ENCODE results near the gene CAPN11.

CAPN11 gene

DNA sequence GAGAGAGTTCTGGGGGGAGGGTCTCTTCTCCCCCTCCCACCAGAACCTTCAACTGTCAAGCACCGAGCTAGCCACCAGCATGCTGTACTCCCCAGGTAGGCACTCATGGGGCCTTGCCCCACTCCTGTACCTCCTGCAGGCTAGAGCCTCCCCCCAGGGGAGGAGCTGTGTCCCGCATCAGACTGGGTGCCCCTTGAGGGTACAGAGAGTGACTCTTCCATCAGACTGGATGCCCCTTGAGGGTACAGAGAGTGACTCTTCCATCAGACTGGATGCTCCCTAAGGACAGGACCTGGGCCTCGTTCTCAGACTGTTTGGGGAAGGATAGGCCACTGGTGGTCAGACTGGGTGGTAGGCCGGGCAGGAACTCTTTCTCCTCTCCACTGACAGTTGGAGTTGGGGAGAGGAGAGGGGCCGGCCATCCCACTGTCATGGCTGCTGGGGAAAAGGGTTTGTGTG, at the start of gene CAPN11:
Gene CAPN11 (plus strand): TSS at position 51 of the 459 bp plus-strand sequence. CDS start 29 bp downstream, at position 80.
- H3K9me3 ChIP-seq (ENCODE audit: control insufficient read depth, insufficient read depth, low read length), result no peaks in the 10 kb centered on the region
- no peak within 1 kb of the TSS for H3K4me3 ChIP-seq (ENCODE audit: low read length)
- H3K4me1 ChIP-seq (ENCODE audit: control insufficient read depth, insufficient read depth, low read length), result no peaks in the 10 kb centered on the region; the same call in 1 of the 2 replicates
- no peaks in the 10 kb centered on the region for H3K36me3 ChIP-seq (ENCODE audit: control insufficient read depth, insufficient read depth, low read length)
- no peaks in the 10 kb centered on the region for H3K27me3 ChIP-seq (ENCODE audit: control insufficient read depth, insufficient read depth, low read length)
- WGBS (ENCODE audit: insufficient coverage, insufficient read length), result no CpG with 5 or more reads among the region's 5 CpGs
- no peak for DNase-seq (ENCODE audit: low read depth, low spot score)
- H3K27ac ChIP-seq (ENCODE audit: low read length), result no peak within 1 kb of the TSS

DNA sequence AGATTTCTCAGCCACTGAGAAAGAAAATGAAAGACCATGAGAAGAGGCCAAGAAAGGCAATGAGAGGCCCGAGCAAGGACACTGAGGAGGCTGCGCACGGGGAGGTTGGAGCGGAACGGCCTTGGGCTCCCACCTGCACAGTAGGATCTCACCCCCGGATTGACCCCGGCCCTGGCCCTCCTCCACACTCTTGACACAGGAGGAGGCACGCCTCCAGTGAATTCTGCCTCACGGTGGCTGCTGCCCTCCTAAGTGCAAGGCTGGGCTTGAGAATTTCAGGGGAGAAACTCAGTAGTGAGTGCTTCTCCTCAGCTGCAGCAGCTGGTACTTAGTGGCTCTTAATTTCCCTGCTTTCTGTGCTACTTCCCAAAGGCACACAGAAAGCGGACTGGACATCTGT, 49.4 kb upstream of the CAPN11 start:
- H3K4me1 ChIP-seq (ENCODE audit: control insufficient read depth, insufficient read depth, low read length), result no peaks in the 10 kb centered on the region; the same call in 1 of the 2 replicates
- peaks cover 37% of the 10 kb centered on the region for H3K36me3 ChIP-seq (ENCODE audit: control insufficient read depth, insufficient read depth, low read length)
- no peak overlapping the region for H3K4me3 ChIP-seq (ENCODE audit: low read length)
- no peaks in the 10 kb centered on the region for H3K9me3 ChIP-seq (ENCODE audit: control insufficient read depth, insufficient read depth, low read length)
- H3K27me3 ChIP-seq (ENCODE audit: control insufficient read depth, insufficient read depth, low read length), result no peaks in the 10 kb centered on the region
- no peak overlapping the region for H3K27ac ChIP-seq (ENCODE audit: low read length)
- WGBS (ENCODE audit: insufficient coverage, insufficient read length), result no CpG with 5 or more reads among the region's 10 CpGs
- DNase-seq (ENCODE audit: low read depth, low spot score), result no peak

DNA sequence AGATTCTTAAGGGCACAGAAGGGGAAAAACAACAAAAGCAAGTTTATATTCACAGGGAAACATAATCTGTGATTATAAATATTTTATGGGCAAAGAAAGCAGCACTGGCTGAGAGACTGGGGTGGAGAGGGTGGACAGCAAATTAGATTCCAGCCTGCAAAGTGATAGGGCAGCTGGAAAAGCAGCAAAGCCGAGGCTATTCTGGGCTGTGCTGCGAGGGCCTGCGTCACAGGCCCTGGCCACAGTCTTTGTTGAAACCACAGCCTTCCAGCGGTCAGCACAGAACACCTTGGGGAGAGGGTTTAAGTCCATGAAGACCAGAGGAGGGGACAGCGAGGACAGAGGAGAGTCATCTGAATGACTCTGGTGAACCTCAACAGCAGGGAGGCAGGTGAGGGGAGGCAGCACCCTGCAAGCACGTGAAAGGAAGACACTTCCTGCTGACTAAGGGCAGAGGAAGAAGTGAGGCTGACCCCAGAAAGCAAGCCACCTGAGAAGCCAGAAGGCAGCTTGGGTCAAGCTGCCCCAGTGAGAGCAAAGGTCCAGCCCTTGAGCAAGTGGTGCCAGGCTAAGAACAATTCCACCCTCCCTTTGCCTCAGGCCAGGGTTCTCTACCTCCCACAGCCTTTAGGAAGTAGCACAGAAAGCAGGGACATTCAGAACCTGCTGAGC, 48.5 kb upstream of the CAPN11 start:
- DNase-seq (ENCODE audit: low read depth, low spot score), result no peak
- H3K4me3 ChIP-seq (ENCODE audit: low read length), result no peak overlapping the region
- WGBS (ENCODE audit: insufficient coverage, insufficient read length), result no CpG with 5 or more reads among the region's 6 CpGs
- no peak overlapping the region for H3K27ac ChIP-seq (ENCODE audit: low read length)
- H3K4me1 ChIP-seq (ENCODE audit: control insufficient read depth, insufficient read depth, low read length), result no peaks in the 10 kb centered on the region
- H3K36me3 ChIP-seq (ENCODE audit: control insufficient read depth, insufficient read depth, low read length), result peaks cover 30% of the 10 kb centered on the region; the same call in 1 of the 2 replicates
- H3K9me3 ChIP-seq (ENCODE audit: control insufficient read depth, insufficient read depth, low read length), result no peaks in the 10 kb centered on the region
- no peaks in the 10 kb centered on the region for H3K27me3 ChIP-seq (ENCODE audit: control insufficient read depth, insufficient read depth, low read length)

DNA sequence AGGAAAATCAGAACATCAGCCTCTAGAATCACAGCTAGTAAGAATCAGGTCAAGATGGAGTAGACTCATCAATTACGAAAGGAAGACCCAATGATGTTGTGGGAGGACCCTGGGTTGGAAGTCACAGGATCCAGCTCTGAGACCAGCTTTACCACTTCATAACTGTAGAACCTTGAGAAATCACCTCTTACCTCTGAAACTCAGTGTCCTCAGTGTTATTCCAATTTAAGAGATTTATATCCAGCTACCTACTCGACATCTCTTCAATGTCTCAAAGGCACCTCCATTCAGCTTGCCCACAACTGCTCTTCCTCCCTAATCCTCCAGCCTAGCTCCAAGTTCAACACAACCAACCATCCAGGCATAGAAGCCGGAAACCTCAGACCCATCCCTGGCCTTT, 47.7 kb upstream of the CAPN11 start:
- H3K4me1 ChIP-seq (ENCODE audit: control insufficient read depth, insufficient read depth, low read length), result no peaks in the 10 kb centered on the region
- H3K27ac ChIP-seq (ENCODE audit: low read length), result no peak overlapping the region
- H3K36me3 ChIP-seq (ENCODE audit: control insufficient read depth, insufficient read depth, low read length), result peaks cover 30% of the 10 kb centered on the region; the same call in 1 of the 2 replicates
- no peak for DNase-seq (ENCODE audit: low read depth, low spot score)
- no peak overlapping the region for H3K4me3 ChIP-seq (ENCODE audit: low read length)
- no peaks in the 10 kb centered on the region for H3K9me3 ChIP-seq (ENCODE audit: control insufficient read depth, insufficient read depth, low read length)
- WGBS (ENCODE audit: insufficient coverage, insufficient read length), result no CpG with 5 or more reads among the region's 3 CpGs
- H3K27me3 ChIP-seq (ENCODE audit: control insufficient read depth, insufficient read depth, low read length), result no peaks in the 10 kb centered on the region

DNA sequence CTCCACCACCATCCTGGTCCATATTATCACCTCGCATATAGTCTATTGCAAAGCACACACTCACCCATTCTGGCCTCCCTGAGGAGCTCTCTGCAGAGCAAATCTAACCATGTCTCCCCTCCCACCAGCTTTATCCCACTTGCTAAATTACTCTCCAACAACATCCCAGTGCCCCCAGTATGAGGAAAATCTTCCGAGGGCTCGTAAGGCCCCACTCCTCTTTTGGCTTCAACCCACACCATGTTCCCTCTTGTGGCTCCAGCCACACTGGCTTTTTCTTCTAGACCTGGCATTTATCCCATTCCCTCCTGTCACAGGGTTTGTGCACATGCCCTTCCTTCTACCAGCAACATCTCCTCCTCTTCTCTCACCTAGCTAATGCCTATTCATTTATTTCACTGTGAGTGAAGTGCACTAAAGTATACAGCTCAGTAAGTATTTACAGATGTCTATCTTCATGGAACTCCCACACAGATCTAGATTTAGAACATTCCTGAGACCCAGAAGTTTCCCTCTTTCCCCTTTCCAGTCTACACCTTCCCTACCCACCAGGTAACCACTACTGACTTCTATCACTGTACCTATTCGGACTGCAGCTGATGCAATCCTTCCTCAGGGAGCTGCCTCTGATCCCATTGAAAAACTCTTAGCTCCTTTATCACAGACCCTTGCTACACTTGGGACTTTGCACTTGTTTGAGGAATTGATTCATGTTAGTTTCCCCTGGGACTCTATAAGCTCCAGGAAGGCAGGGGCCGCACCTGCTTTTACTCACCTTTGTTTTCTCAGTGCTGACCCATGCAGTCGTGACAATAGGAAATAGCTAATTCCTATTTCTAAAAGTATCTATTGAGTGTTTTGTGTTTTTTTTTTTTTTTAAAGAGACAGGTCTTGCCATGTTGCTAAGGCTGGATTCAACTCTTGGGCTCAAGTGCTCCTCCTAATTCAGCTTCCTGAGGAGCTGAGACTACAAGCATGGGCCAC, 46.9 kb upstream of the CAPN11 start:
- H3K9me3 ChIP-seq (ENCODE audit: control insufficient read depth, insufficient read depth, low read length), result no peaks in the 10 kb centered on the region
- H3K27me3 ChIP-seq (ENCODE audit: control insufficient read depth, insufficient read depth, low read length), result no peaks in the 10 kb centered on the region
- H3K4me1 ChIP-seq (ENCODE audit: control insufficient read depth, insufficient read depth, low read length), result no peaks in the 10 kb centered on the region
- H3K27ac ChIP-seq (ENCODE audit: low read length), result no peak overlapping the region
- H3K36me3 ChIP-seq (ENCODE audit: control insufficient read depth, insufficient read depth, low read length), result peaks cover 30% of the 10 kb centered on the region; the same call in 1 of the 2 replicates
- no peak for DNase-seq (ENCODE audit: low read depth, low spot score)
- WGBS (ENCODE audit: insufficient coverage, insufficient read length), result no CpG with 5 or more reads among the region's 6 CpGs
- no peak overlapping the region for H3K4me3 ChIP-seq (ENCODE audit: low read length)

DNA sequence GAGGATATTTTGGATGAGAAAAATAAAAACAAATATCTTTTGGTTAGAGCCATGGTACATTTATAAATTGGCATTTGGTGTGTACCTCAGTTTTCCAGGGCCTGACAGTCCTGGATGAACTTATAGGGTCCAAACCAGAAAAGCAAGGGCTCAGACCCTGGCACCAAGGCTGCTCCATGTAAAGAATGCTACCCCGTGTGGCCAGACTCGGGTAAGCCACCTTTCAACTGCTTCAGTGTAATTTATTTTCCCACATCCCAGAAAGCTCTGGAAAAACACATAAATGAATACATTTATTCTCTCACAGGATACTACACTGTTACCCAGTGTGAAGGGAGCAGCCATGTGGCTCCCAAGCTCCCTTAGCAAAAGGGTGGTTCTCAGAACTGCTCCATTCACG, 45.2 kb upstream of the CAPN11 start:
- no peak overlapping the region for H3K4me3 ChIP-seq (ENCODE audit: low read length)
- no peak for DNase-seq (ENCODE audit: low read depth, low spot score)
- H3K9me3 ChIP-seq (ENCODE audit: control insufficient read depth, insufficient read depth, low read length), result no peaks in the 10 kb centered on the region
- WGBS (ENCODE audit: insufficient coverage, insufficient read length), result no CpG with 5 or more reads among the region's 3 CpGs
- peaks cover 24% of the 10 kb centered on the region; the same call in 1 of the 2 replicates for H3K36me3 ChIP-seq (ENCODE audit: control insufficient read depth, insufficient read depth, low read length)
- no peaks in the 10 kb centered on the region for H3K27me3 ChIP-seq (ENCODE audit: control insufficient read depth, insufficient read depth, low read length)
- H3K27ac ChIP-seq (ENCODE audit: low read length), result no peak overlapping the region
- H3K4me1 ChIP-seq (ENCODE audit: control insufficient read depth, insufficient read depth, low read length), result no peaks in the 10 kb centered on the region

DNA sequence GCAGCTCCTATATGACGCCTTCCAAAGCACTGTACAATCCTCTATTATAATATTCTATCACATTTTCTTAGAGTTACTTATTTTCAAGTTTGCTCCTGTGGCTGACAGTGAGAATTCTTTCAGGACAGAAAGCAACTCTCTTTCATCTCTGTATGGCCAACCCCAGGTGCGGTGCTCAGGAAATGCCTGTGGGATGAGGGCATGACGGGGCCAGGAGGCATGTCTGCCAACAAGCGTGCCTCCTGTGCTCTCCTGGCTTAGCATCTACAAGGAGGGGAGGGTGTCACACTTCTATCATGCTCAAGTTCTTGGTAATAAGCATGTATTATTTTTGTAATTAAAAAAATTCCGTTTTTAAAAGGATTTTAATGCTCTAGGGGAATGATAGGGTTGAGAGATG, 42.8 kb upstream of the CAPN11 start:
- DNase-seq (ENCODE audit: low read depth, low spot score), result no peak
- Histone ChIP-seq H3K27ac (ENCODE audit: low read length) (no peak overlapping the region), H3K36me3 (ENCODE audit: control insufficient read depth, insufficient read depth, low read length) (peaks cover 18% of the 10 kb centered on the region; the same call in 1 of the 2 replicates), H3K27me3 (ENCODE audit: control insufficient read depth, insufficient read depth, low read length) (no peaks in the 10 kb centered on the region), H3K9me3 (ENCODE audit: control insufficient read depth, insufficient read depth, low read length) (no peaks in the 10 kb centered on the region), H3K4me3 (ENCODE audit: low read length) (no peak overlapping the region), H3K4me1 (ENCODE audit: control insufficient read depth, insufficient read depth, low read length) (no peaks in the 10 kb centered on the region)
- no CpG with 5 or more reads among the region's 5 CpGs for WGBS (ENCODE audit: insufficient coverage, insufficient read length)

DNA sequence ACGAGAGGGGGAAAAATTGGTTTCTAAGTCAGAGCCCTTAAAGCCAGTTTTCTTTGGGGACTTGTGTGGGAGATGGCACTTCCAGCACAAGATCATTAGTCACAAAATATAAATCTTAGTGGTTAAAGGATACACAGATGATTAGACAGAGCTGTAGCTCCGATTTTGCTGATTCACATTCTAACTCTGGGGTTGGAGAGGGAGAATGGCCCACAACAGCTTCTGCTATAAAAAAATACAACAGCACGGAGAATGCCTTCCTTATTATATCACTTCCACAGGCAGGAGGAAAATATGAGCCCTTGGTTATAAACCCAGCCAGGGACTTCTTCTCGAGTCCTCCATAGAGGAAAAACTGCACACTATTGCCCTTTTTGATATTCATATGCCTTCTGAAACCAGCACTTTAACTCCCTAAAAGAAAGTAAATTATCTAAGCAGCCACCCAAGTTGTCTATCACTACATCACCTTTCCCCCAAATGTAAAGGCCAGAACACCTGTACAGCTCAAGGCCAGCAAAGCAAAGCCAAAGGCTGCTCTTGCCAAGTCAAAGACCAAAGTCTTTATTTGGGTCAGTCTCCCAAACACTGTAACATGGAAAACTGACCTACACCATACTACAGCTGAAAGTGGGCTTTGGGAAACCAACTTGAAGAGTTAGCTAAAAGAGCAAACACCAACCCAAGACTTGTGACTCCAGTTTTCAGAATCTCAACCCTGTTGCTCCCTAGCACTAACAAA, 41.8 kb upstream of the CAPN11 start:
- peaks cover 10% of the 10 kb centered on the region; the same call in 1 of the 2 replicates for H3K36me3 ChIP-seq (ENCODE audit: control insufficient read depth, insufficient read depth, low read length)
- no peak for DNase-seq (ENCODE audit: low read depth, low spot score)
- WGBS (ENCODE audit: insufficient coverage, insufficient read length), result no CpG with 5 or more reads among the region's 4 CpGs
- no peak overlapping the region for H3K4me3 ChIP-seq (ENCODE audit: low read length)
- H3K4me1 ChIP-seq (ENCODE audit: control insufficient read depth, insufficient read depth, low read length), result peaks cover 4% of the 10 kb centered on the region; the same call in 1 of the 2 replicates
- H3K27me3 ChIP-seq (ENCODE audit: control insufficient read depth, insufficient read depth, low read length), result no peaks in the 10 kb centered on the region
- no peaks in the 10 kb centered on the region for H3K9me3 ChIP-seq (ENCODE audit: control insufficient read depth, insufficient read depth, low read length)
- no peak overlapping the region for H3K27ac ChIP-seq (ENCODE audit: low read length)

DNA sequence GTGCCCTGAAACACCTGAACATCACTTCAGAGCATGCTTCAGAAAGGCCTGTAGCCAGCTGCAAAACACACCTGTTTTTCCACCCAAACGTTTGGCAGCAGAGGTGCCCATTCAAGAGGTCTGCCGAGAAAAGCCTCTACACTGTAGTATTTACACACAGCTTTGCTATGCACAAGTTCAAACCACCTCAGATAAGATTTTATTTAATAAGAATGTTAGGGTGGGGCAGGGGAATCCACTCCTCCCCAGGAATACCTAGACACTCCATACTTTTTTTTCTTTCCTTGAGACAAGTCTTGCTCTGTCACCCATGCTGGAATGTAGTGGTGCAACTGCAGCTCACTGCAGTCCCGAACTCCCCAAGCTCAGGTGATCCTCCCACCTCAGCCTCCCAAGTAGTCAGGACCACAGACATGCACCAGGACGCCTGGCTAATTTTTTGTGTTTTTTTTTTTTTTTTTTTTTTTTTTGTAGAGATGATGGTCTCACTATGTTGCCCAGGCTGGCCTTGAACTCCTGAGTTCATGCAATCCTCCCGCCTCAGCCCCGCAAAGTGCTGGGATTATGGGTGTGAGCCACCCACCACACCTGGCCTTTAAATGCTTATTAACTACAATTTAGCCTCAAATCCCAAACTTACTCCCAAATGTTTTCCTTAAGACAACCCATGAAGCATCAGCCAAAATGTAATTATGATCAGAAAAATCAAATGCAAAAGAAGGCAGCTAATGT, 41.1 kb upstream of the CAPN11 start:
- Histone ChIP-seq H3K27me3 (ENCODE audit: control insufficient read depth, insufficient read depth, low read length) (no peaks in the 10 kb centered on the region), H3K4me3 (ENCODE audit: low read length) (no peak overlapping the region), H3K9me3 (ENCODE audit: control insufficient read depth, insufficient read depth, low read length) (no peaks in the 10 kb centered on the region), H3K36me3 (ENCODE audit: control insufficient read depth, insufficient read depth, low read length) (peaks cover 8% of the 10 kb centered on the region; the same call in 1 of the 2 replicates), H3K4me1 (ENCODE audit: control insufficient read depth, insufficient read depth, low read length) (peaks cover 4% of the 10 kb centered on the region; the same call in 1 of the 2 replicates), H3K27ac (ENCODE audit: low read length) (no peak overlapping the region)
- DNase-seq (ENCODE audit: low read depth, low spot score), result no peak
- no CpG with 5 or more reads among the region's 6 CpGs for WGBS (ENCODE audit: insufficient coverage, insufficient read length)

All from iPS DF 6.9 (cell line).